Measurements from ENCODE around the gene RRM2.

DNA sequence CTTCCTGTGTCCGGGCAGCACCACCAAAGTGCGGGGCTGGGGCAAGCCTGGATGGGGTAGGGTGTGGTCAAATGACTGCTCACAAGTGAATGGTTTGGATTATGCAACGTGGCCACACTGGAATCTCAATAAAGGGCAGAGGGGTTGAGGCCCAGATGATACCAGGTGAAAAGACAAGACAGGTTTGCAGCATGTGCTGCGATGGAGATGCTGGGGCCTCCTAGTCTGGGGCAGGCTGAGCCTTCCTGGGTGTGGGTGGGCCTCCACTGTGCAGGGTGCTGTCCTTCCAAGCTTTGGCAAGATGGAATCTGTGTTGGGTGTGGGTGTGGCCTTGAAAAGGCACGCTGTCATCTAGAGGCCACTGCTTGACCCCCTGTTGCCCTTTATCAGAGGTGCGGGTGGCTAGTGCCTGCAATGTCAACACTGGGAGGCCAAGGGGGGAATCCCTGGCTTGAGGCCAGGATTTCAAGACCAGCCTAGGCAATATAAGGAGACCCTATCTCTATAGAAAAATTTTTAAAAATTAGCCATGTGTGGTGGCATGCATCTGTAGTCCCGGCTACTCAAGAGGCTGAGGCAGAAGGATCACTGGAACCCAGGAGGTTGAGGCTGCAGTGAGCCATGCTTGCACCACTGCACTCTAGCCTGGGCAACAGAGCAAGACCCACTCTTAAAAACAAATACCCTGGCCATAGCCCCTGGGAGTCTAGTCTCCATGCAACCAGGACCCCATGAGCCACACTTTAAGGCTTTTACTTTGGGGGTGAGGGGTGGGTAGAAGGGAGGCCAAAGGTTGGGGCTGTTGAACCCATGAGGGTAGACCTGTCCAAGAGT, 13.8 kb downstream of the RRM2 start:
- TF ChIP-seq POLR2A (IDR thresholded peaks at IDR 0.05), result no peak
- TF ChIP-seq, protein P1, sequence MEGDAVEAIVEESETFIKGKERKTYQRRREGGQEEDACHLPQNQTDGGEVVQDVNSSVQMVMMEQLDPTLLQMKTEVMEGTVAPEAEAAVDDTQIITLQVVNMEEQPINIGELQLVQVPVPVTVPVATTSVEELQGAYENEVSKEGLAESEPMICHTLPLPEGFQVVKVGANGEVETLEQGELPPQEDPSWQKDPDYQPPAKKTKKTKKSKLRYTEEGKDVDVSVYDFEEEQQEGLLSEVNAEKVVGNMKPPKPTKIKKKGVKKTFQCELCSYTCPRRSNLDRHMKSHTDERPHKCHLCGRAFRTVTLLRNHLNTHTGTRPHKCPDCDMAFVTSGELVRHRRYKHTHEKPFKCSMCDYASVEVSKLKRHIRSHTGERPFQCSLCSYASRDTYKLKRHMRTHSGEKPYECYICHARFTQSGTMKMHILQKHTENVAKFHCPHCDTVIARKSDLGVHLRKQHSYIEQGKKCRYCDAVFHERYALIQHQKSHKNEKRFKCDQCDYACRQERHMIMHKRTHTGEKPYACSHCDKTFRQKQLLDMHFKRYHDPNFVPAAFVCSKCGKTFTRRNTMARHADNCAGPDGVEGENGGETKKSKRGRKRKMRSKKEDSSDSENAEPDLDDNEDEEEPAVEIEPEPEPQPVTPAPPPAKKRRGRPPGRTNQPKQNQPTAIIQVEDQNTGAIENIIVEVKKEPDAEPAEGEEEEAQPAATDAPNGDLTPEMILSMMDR (IDR thresholded peaks at IDR 0.05), result no peak
